GM12872 (cell line): Measurements from ENCODE around the gene PTGDR.

Experiments
- CTCF ChIP-seq: IDR thresholded peaks from 3 replicates; pipeline ENCODE4 v1.5.1; 2011; ENCODE audit warnings: low read depth, mild to moderate bottlenecking, low read length, moderate library complexity; ENCODE audit not compliant: insufficient read depth

Gene PTGDR

GRCh38 chr14:52267501-52268278, at the start of gene PTGDR:
Gene PTGDR (plus strand): TSS chr14:52267698. CDS start chr14:52267815, 117 bp downstream.
- TF ChIP-seq CTCF = no peak

- no peak for TF ChIP-seq CTCF
Observed at GRCh38 chr14:52219488-52220084, 47.9 kb upstream of the PTGDR start.

GRCh38 chr14:52220924-52221811, 46.3 kb upstream of the PTGDR start:
- TF ChIP-seq CTCF = no peak

- TF ChIP-seq CTCF = no peak
Observed at GRCh38 chr14:52222901-52223300, 44.6 kb upstream of the PTGDR start.

- no peak for TF ChIP-seq CTCF
Observed at GRCh38 chr14:52227619-52228222, 39.8 kb upstream of the PTGDR start.

- no peak for TF ChIP-seq CTCF
Observed at GRCh38 chr14:52233693-52234092, 33.8 kb upstream of the PTGDR start.

- TF ChIP-seq CTCF = no peak
Observed at GRCh38 chr14:52235434-52235833, 32.1 kb upstream of the PTGDR start.
